SK-N-SH (cell line): ENCODE measurements around the gene DOC2A. TPM values are rescaled to one million over a fixed set of nuclear protein-coding genes. Genes with fewer than 3 reads are reported as not detected.

Experiments used
- CTCF ChIA-PET: fragments of 300-600, 350-600 bp; formaldehyde crosslinking; extraction: SDS; loops from one replicate; lab custom pipeline; 2021; lab: Yijun Ruan, JAX
- POLR2A ChIA-PET: fragments of 350-600 bp; sonication (Branson Sonifier 250); formaldehyde crosslinking; extraction: SDS; loops from one replicate; lab custom pipeline; 2020; ENCODE audit warnings: antibody characterized with exemption, inconsistent platforms; lab: Yijun Ruan, JAX
- DNase-seq: peaks from one replicate; pipeline ENCODE4 v3.0.0; 2012
- H2AFZ ChIP-seq: fragments of 200-600 bp; sonication (generic); 2 replicates; pipeline ENCODE4 v1.8.1; 2016; ENCODE audit warnings: antibody characterized with exemption, mild to moderate bottlenecking, low read depth
- H3F3A ChIP-seq: fragments of 200-600 bp; sonication (generic); replicated peaks from 2 replicates; pipeline ENCODE3; 2016; ENCODE audit warnings: antibody characterized with exemption, mild to moderate bottlenecking; ENCODE audit not compliant: insufficient read depth
- H3K27ac ChIP-seq, 2 experiments: fragments of 200-500 bp in 1 of 2; fragments of 200-600 bp in 1 of 2; sonication (Bioruptor generic) in 1 of 2; sonication (generic), shearing (Covaris generic) in 1 of 2; 2 replicates each; pipeline versions ENCODE4 v1.5.1 to v1.6.1; 2014 to 2016; ENCODE audit warnings: low read depth in 2 of 2, inconsistent platforms in 1 of 2, low read length in 1 of 2, mild to moderate bottlenecking in 1 of 2, mixed read lengths in 1 of 2
- H3K27me3 ChIP-seq: fragments of 200-600 bp; sonication (generic), shearing (Covaris generic); 2 replicates; pipeline ENCODE4 v1.6.1; 2016; ENCODE audit warnings: mixed run types; ENCODE audit not compliant: insufficient read depth
- H3K36me3 ChIP-seq, 2 experiments: fragments of 200-500 bp in 1 of 2; fragments of 200-600 bp in 1 of 2; sonication (Bioruptor generic) in 1 of 2; sonication (generic) in 1 of 2; replicated peaks in 1 of 2; 2 replicates each; pipeline versions ENCODE3 to v1.5.1; 2014 to 2016; ENCODE audit warnings: low read length in 1 of 2, mild to moderate bottlenecking in 1 of 2; ENCODE audit not compliant: insufficient read depth in 2 of 2, control insufficient read depth in 1 of 2
- H3K4me1 ChIP-seq, 2 experiments: fragments of 200-500 bp in 1 of 2; fragments of 200-600 bp in 1 of 2; sonication (Bioruptor generic) in 1 of 2; sonication (generic), shearing (Covaris generic) in 1 of 2; 2 replicates each; pipeline versions ENCODE4 v1.5.1 to v1.6.1; 2014 to 2016; ENCODE audit warnings: low read depth in 1 of 2, low read length in 1 of 2, mixed run types in 1 of 2; ENCODE audit not compliant: insufficient read depth in 2 of 2, control insufficient read depth in 1 of 2
- H3K4me2 ChIP-seq: fragments of 200-600 bp; sonication (generic), shearing (Covaris generic); 2 replicates; pipeline ENCODE4 v1.6.1; 2017; ENCODE audit warnings: mixed run types
- H3K4me3 ChIP-seq, 2 experiments: fragments of 200-500 bp in 1 of 2; fragments of 200-600 bp in 1 of 2; sonication (Bioruptor generic) in 1 of 2; sonication (generic), shearing (Covaris generic) in 1 of 2; 2 replicates each; pipeline versions ENCODE4 v1.5.1 to v1.8.1; 2014 to 2016; ENCODE audit warnings: low read depth in 2 of 2, inconsistent platforms in 1 of 2, low read length in 1 of 2, mild to moderate bottlenecking in 1 of 2, mixed read lengths in 1 of 2, moderate library complexity in 1 of 2
- H3K79me2 ChIP-seq: fragments of 200-600 bp; sonication (generic); 2 replicates; pipeline ENCODE4 v1.8.1; 2017; ENCODE audit warnings: mild to moderate bottlenecking; ENCODE audit not compliant: insufficient read depth
- H3K9ac ChIP-seq: fragments of 200-600 bp; sonication (generic); 2 replicates; pipeline ENCODE4 v1.6.1; 2017; ENCODE audit warnings: mixed run types
- H3K9me2 ChIP-seq: fragments of 200-600 bp; sonication (generic); 2 replicates; pipeline ENCODE4 v1.6.1; 2017; ENCODE audit warnings: mixed run types
- H3K9me3 ChIP-seq: fragments of 200-600 bp; sonication (generic); 2 replicates; pipeline ENCODE4 v1.6.1; 2017; ENCODE audit warnings: mixed run types, mild to moderate bottlenecking, moderate library complexity
- H4K20me1 ChIP-seq: fragments of 200-600 bp; sonication (generic); 2 replicates; pipeline ENCODE4 v1.6.1; 2017; ENCODE audit warnings: mild to moderate bottlenecking, mixed run types; ENCODE audit not compliant: insufficient read depth
- ELF1 ChIP-seq: IDR thresholded peaks from 2 replicates; pipeline ENCODE4 v1.4.0; 2012
- EP300 ChIP-seq, 2 experiments: IDR thresholded peaks; 2 replicates each; pipeline versions ENCODE4 v1.4.0 to v1.6.1; 2012; ENCODE audit warnings: borderline replicate concordance in 1 of 2, low read depth in 1 of 2, low read length in 1 of 2
- EZH2phosphoT487 ChIP-seq: fragments of 200-600 bp; sonication (generic); IDR thresholded peaks from 2 replicates; pipeline ENCODE4 v1.6.1; 2017; ENCODE audit warnings: low read depth, mixed run types, mild to moderate bottlenecking, antibody characterized with exemption, moderate library complexity, borderline replicate concordance
- FOXJ3 ChIP-seq: sonication (generic); formaldehyde crosslinking; IDR thresholded peaks from 2 replicates; pipeline ENCODE4 v1.5.1; 2020; ENCODE audit warnings: mild to moderate bottlenecking, missing genetic modification reagents
- GABPA ChIP-seq: IDR thresholded peaks from 2 replicates; pipeline ENCODE4 v1.4.0; 2012; ENCODE audit warnings: low read depth, mild to moderate bottlenecking
- JUND ChIP-seq: IDR thresholded peaks from 2 replicates; pipeline ENCODE4 v1.4.0; 2012
- MEF2A ChIP-seq: IDR thresholded peaks from 2 replicates; pipeline ENCODE4 v1.4.0; 2012; ENCODE audit warnings: low read depth, borderline replicate concordance
- NFIC ChIP-seq: IDR thresholded peaks from 2 replicates; pipeline ENCODE4 v1.4.0; 2012; ENCODE audit warnings: borderline replicate concordance
- RAD21 ChIP-seq: IDR thresholded peaks from 2 replicates; pipeline ENCODE4 v1.6.1; 2012; ENCODE audit warnings: mild to moderate bottlenecking, low read length
- TCF12 ChIP-seq: IDR thresholded peaks from 2 replicates; pipeline ENCODE4 v1.4.0; 2012
- TEAD4 ChIP-seq: IDR thresholded peaks from 2 replicates; pipeline ENCODE4 v1.4.0; 2012; ENCODE audit warnings: mild to moderate bottlenecking, borderline replicate concordance; ENCODE audit not compliant: insufficient read depth
- USF2 ChIP-seq: fragments of 150-350 bp; IDR thresholded peaks from 2 replicates; pipeline ENCODE4 v1.6.1; 2017; ENCODE audit warnings: antibody characterized with exemption, low read length, low read depth, borderline replicate concordance
- YY1 ChIP-seq: IDR thresholded peaks from 2 replicates; pipeline ENCODE4 v1.4.0; 2012; ENCODE audit warnings: low read depth, mild to moderate bottlenecking
- WGBS: methylation state at CpG from one replicate; pipeline ENCODE4 v1.1.6; 2017; ENCODE audit warnings: low lambda C conversion rate; 5-methylcytosine and 5-hydroxymethylcytosine counted together
- polyA plus RNA-seq, 3 experiments: library from polyadenylated mRNA; depleted of rRNA; stranded (reverse); fragments of >200 nt; gene quantifications; 2 replicates each; pipeline ENCODE4 v1.2.3, GENCODE V29; 2012
- TF ChIP-seq, protein P1 (sequence below): IDR thresholded peaks from 2 replicates; pipeline ENCODE4 v1.4.0; 2012; ENCODE audit warnings: low read depth

Gene DOC2A
- polyA plus RNA-seq, 1 of the 3 experiments (the other 2 are of a cell fraction) = 10.4 TPM

DNA sequence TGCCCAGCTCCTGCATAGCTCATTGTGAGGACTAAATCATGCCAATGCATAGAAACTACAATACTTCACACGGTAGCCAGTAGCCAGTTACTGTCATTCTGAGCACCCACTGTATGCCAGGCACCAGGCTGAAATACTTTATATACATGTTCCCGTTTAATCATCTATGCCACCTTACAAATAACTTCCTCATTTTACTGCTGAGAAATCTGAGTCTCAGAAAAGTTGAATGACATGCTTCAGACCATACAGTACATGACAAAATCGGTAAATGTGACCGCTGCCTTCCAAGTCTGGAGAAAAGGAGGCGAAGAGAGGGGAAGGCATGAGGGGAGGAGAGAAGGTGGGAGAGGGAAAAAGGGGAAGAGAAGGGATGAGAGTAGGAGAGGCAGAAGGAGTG, 29.4 kb upstream of the DOC2A start:
- DNase-seq = no peak
- POLR2A ChIA-PET = no interaction called here
- 66% methylated on average over 5 of the region's 5 CpGs for WGBS

GRCh38 chr16:30033270-30033669, 22.4 kb upstream of the DOC2A start:
- H3K9me3 ChIP-seq = no peaks in the 10 kb centered on the region
- no peak for DNase-seq
- no peak overlapping the region for H3K9ac ChIP-seq
- H3K9me2 ChIP-seq = no peaks in the 10 kb centered on the region
- H4K20me1 ChIP-seq = no peaks in the 10 kb centered on the region
- POLR2A ChIA-PET = interaction anchor here (1.4 kb wide), 1 partner anchor 20 kb away, joined by 4 read pairs; a partner anchor contains a TSS
- H2AFZ ChIP-seq = no peak overlapping the region
- WGBS = 74% methylated on average over 7 of the region's 7 CpGs
- H3K4me2 ChIP-seq = no peak overlapping the region
- H3F3A ChIP-seq = no peaks in the 10 kb centered on the region
- no peaks in the 10 kb centered on the region for H3K36me3 ChIP-seq
- CTCF ChIA-PET = interaction anchor here (0.9 to 3.9 kb wide), 12 partner anchors 7 to 225 kb away, joined by 3 to 43 read pairs (median 18); partner anchors contain the start of genes ASPHD1, C16orf92, MVP and SEZ6L2
- H3K79me2 ChIP-seq = no peaks in the 10 kb centered on the region
- H3K27ac ChIP-seq = no peak overlapping the region
- no peaks in the 10 kb centered on the region for H3K27me3 ChIP-seq
- TF ChIP-seq RAD21 = no peak
- TF ChIP-seq GABPA = no peak
- no peak for TF ChIP-seq TCF12
- no peak for TF ChIP-seq USF2
- TF ChIP-seq TEAD4 = no peak
- no peak for TF ChIP-seq JUND
- TF ChIP-seq EP300 (IDR thresholded peaks at IDR 0.05; ENCODE audit: borderline replicate concordance in 1 of 2, low read depth in 1 of 2, low read length in 1 of 2) = no peak
- TF ChIP-seq, protein P1, sequence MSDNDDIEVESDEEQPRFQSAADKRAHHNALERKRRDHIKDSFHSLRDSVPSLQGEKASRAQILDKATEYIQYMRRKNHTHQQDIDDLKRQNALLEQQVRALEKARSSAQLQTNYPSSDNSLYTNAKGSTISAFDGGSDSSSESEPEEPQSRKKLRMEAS = no peak
- no peak for TF ChIP-seq EZH2phosphoT487
- TF ChIP-seq FOXJ3 (CRISPR knock-in tag) = no peak
- no peak for TF ChIP-seq MEF2A
- no peak for TF ChIP-seq NFIC
- no peak overlapping the region for H3K4me3 ChIP-seq
- H3K4me1 ChIP-seq = peaks cover 6 to 26% of the 10 kb centered on the region in 2 experiments; a peak in 2 of 4 replicates

More for the DNA sequence above, 29.4 kb upstream of the DOC2A start:
- Histone ChIP-seq H3K4me3 (no peak overlapping the region), H3K27me3 (no peaks in the 10 kb centered on the region), H3F3A (no peaks in the 10 kb centered on the region), H3K4me2 (no peak overlapping the region), H3K4me1 (no peaks in the 10 kb centered on the region), H3K27ac (no peak overlapping the region), H2AFZ (no peak overlapping the region), H3K9me3 (no peaks in the 10 kb centered on the region), H4K20me1 (no peaks in the 10 kb centered on the region), H3K9ac (no peak overlapping the region), H3K9me2 (no peaks in the 10 kb centered on the region), H3K36me3 (no peaks in the 10 kb centered on the region), H3K79me2 (no peaks in the 10 kb centered on the region)
- no peak for TF ChIP-seq ELF1
- TF ChIP-seq USF2 = no peak
- no peak for TF ChIP-seq GABPA
- no peak for TF ChIP-seq FOXJ3 (CRISPR knock-in tag)
- TF ChIP-seq YY1 = no peak
- CTCF ChIA-PET = interaction anchor here (1.2 to 2.4 kb wide), 3 partner anchors 8 to 52 kb away, joined by 4 to 24 read pairs (median 8); partner anchors contain the start of gene TLCD3B
